Hematopoietic multipotent progenitor cell treated with erythropoietin and hydrocortisone succinate and interleukin-3 and kit ligand, for 6 days (in vitro differentiated cells): ENCODE measurements around the gene DOK7.
A peak's percentile ranks its signal among the peaks of the same experiment; 100 is the strongest.

Source experiments
- DNase-seq: peaks from one replicate; pipeline ENCODE4 v3.0.0-alpha.2; 2015

Gene DOK7, protein sequence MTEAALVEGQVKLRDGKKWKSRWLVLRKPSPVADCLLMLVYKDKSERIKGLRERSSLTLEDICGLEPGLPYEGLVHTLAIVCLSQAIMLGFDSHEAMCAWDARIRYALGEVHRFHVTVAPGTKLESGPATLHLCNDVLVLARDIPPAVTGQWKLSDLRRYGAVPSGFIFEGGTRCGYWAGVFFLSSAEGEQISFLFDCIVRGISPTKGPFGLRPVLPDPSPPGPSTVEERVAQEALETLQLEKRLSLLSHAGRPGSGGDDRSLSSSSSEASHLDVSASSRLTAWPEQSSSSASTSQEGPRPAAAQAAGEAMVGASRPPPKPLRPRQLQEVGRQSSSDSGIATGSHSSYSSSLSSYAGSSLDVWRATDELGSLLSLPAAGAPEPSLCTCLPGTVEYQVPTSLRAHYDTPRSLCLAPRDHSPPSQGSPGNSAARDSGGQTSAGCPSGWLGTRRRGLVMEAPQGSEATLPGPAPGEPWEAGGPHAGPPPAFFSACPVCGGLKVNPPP

DNA sequence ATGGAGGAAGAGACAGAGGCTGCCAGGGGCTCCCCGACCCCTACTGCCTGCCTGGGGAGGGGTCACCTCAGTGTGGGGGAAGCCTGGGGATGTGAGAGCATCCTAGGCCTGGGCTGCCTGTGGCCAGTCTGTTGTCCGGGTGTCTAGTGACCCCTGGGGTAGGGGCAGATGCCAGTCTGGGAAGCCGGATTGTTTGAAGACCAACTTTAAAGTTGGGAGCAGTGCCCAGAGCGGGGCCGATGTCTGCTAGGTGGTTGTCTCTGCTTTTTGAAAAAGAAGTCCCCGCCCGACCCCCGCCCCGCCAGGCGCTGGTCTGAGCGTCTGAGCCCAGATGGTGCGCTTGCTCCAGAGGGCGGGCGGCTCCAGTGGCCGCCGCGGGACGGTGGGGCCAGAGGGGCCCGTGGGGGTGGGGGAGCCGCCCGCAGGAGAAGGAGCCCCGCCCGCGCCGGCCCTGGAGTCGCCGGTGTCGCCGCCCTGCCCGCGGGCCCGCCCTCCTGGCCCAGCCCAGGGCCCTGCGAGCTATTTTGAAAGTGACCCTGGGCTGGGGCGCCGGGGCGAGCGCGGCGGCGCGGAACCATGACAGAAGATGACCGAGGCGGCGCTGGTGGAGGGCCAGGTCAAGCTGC lies at the start of gene DOK7:
DOK7 (plus strand) TSS at position 517 of the 626 bp plus-strand sequence; CDS start at position 587, 70 bp downstream.
- DNase-seq: peak; percentile 22

DNA sequence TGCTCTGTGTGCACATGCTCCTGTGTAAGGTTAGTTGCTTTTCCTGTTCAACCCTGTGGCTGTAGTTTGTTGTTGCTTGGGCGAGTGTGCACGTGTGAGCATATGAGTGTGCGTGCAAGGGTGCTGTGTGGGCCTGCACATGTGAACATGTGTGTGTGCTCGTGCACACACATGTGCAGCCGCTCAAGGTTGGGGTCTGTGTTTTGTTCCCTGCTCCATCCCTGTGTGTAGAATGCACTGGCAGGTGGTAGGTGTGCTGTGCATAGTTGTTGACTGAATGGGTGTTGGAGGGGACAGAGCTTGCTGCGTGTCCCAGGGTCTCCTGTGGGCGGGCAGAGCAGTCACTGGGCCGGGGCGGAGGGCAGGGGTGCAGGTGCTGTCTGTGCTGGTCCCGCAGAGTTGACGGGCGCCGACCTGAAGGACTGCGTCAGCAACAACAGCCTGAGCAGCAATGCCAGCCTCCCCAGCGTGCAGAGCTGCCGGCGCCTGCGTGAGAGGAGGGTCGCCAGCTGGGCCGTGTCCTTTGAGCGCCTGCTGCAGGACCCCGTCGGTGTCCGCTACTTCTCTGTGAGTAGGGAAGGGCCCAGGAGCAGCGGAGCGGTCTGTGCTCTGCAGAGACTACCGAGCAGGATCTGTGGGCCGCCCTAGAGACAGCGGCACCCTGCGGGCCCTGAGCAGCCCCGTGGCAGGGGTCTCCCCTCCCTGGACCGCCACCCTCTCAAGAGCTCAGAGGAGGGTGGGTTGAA lies 49.3 kb upstream of the DOK7 start:
- DNase-seq: no peak

DNA sequence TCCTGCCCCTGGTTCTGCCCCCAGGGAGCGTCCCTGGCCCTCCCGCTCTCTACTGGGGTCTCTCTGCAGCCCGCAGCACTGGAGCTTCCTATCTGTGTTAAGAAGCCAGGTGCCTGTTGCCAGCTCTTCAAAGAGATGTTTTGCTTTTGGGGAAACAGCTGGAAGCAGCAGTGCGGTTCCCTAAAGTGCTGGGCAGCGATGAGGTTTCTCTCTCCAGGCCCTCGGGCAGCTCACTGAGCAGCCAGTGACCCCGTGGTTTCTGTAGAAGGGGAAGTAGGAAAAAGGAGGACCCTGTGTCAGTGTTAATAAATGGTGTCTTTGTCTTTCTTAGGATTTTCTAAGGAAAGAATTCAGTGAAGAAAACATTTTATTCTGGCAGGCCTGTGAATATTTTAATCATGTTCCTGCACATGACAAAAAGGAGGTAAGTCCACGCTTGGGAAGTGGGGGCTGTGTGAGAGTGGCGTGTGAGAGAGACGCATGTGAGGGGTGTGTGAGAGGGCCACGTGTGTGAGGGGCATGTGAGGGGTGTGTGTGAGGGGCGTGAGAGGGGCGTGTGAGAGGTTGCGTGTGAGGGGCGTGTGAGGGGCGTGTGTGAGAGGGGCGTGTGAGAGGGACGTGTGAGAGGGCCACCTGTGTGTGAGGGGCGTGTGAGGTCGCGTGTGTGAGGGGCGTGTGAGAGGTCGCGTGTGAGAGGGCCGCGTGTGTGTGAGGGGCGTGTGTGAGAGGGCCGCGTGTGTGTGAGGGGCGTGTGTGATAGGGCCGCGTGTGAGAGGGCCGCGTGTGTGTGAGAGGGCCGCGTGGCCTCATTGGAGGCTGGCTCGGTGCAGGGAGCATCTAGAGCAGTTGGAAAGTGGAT lies 48.5 kb upstream of the DOK7 start:
- DNase-seq: peak; percentile 39

DNA sequence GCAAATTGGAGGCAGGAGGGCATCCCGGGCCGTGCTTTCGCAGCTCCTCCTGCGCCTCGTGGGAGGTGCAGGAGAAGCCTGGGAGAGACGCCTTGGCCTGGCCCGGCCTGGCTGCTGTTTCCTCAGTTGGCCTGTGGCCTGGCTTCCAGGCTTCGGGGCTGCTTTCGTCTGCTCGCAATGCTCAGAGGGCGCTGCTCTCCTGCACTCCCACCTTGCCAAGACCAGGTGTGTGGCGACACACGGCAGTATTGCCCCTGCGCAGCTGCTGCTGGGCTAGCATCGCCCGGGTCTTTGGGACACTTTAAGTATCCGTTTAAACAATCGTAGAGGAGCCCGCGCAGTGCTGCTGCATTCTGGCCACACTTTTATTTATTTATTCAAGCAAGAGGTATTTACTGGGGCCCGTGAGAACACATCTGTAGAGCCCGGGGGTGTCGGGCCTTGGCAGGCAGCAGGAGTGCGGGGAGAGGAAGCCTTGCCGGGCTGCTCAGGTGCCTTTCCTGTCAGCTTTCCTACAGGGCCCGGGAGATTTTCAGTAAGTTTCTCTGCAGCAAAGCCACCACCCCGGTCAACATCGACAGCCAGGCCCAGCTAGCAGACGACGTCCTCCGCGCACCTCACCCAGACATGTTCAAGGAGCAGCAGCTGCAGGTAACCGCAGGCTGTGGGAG lies 47.5 kb upstream of the DOK7 start:
- DNase-seq: no peak

DNA sequence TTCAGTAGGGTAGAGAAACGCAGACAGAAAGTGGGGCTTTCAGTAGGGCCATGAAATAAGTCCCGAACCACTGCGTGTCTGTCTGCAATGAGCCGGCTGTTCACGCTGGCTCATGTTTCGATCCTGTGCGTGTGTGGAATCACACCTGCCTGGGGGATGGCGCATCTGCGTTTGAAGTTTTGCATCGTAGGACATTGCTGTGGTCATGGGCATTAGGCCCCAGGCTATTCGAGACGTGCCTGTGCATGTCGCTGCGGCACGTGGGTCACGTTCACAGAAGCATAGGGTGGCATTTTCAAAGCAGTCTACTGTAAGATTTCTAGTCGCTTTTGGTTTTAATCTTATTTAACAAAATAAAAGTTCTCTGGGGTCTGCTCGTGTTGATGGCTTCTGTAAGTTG lies 46.8 kb upstream of the DOK7 start:
- no peak for DNase-seq

DNA sequence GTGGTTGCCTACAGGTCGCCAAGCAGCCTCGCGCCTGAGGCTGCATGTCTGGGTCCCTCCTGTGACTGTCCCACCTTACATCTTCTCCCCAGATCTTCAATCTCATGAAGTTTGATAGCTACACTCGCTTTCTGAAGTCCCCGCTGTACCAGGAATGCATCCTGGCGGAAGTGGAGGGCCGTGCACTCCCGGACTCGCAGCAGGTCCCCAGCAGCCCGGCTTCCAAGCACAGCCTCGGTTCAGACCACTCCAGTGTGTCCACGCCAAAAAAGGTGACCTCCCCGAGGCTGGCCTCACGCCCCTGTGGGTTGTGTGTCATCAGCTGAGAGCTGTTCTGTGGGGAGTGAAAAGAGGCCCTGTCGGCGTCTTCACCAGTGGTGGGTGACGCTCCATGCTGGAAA lies 46.3 kb upstream of the DOK7 start:
- DNase-seq: no peak

DNA sequence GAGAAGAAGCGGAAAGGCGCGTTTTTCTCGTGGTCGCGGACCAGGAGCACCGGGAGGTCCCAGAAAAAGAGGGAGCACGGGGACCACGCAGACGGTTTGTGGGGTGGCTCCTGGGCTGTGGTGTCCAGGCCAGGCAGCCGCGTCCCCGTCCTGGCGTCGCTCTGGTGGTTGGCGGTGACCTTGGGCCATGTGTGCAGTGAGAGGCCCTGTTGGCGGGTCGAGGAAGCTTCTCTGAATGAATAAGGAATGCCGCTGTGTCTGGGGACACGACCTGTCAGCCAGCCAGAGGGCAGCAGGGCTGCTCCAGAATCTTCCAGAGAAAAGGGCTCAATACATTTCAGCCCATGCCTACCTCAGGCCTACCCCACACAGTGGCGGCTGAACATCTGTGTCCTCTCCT lies 45.7 kb upstream of the DOK7 start:
- no peak for DNase-seq

DNA sequence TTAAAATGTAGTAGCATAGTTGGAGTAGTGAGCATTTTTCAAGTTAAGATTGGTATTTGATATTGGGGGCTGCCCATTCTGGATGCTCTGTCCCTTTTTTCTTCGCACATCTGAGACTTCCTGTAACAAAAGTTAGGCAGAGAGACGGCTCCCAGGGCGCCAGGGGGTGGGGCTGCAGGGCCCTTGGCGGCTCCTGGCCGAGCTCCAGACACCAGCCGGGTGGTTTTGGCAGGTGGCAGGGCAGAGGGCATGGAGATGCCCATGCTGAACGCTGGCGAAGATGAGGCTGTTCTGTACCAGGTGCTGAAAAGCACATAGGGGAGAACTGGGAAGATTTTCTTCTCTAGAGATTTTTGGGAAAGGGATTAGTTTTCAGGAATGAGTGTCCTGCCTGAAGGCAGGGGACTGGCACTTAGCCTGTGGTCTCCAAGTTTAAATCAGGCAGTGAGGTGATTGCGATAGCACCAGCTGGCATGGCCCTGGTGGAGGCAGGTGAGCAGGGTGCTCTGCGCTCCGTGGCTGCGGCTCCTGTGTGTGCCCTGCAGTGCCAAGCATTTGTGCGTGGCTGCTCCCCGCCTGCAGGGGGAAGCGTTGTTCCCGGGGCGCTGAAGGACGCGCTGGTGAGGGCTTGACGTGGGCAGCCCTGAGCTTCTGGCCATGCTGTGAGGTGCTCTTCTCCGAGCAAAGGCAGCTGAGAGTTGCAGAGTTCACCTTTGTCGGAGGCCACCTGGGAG lies 44.9 kb upstream of the DOK7 start:
- DNase-seq: no peak

DNA sequence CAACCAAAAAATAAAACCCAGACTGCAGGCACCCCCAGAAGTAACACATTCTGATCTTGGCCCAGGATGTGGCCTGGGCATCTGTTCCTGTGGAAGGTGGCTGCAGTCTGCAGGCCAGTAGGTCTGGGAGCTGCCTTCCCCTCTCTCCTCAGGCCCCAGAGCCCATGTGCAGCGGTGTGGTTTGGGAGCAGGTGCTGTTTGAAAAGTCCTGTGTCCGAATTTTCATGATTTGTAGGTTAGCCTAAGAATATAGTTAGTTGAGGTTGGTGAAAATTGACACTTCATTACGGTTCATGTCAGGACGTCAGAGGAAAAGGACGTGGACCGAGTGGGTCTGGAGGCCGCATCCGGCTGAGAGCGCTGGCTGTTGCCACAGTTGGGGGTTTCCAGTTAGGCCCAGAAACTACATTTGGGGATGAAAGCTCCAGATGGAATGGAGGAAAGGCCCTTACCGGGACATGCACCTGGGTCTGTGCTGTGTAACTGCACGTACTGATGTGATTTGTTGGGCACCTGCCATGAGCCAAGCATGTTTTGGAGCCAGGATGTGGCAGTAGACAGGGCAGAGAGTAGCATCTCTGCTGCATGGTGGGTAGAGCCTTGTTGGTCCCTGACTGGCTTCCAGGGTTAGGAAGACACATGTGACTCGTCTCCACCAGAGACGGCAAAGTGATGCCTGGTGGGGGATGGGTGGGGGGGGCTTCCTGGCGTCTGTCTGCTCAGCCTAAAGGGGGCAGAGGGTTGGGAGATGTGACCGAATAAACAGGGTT lies 43.1 kb upstream of the DOK7 start:
- DNase-seq: no peak

DNA sequence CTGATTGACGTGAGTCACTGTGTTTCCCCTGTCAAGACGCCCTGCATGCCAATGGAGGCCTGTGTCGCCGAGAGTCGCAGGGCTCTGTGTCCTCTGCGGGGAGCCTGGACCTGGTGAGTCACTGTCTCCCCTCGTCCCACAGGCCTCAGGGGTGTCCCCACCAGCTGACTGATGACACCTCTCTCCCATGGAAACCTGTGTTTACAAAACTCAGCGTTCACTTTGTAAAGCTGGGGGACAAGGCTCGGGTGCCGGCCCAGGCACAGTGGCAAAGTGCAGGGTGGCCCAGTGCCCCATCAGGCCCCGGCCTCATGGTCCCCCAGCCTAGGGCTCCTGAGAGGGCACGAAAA lies 42.5 kb upstream of the DOK7 start:
- DNase-seq: no peak

DNA sequence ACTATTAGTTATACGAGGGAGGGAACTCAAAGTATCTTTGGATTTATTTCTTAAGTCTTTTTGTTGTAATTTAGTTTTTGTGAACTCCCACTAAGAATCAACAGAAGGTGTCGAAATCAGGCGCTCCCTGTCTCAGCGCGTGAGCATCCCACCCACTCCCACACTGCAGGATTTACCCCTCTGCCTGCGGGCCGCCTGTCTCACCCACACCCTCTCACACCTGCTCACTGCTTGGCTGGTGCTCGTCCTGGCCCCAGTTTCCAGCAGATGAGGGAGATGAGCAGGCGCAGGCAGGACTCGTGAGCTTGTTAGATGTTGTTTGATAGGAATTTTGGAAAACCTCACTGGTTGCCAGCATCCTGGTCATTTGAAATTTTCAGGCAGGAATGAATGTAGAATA lies 42.1 kb upstream of the DOK7 start:
- no peak for DNase-seq

DNA sequence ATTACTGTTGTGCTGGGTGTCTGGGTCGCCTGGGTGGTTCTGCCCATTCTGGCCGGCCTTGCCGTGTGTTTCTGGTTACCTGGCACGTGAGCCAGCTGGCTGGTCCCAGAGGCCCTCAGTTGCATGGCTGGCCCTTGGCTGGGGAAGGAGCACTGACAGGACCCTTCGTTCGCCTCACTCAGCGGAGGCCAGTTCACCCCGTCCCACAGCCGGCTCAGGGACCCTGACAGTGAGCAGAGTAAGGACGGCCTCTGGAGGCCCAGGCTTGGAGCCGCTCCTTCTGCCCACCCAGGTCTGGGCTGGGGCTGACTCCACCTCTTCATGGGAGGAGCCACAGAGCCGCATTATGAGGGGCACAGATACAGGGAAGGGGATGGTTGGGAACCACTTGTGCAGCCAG lies 41.6 kb upstream of the DOK7 start:
- DNase-seq: no peak

DNA sequence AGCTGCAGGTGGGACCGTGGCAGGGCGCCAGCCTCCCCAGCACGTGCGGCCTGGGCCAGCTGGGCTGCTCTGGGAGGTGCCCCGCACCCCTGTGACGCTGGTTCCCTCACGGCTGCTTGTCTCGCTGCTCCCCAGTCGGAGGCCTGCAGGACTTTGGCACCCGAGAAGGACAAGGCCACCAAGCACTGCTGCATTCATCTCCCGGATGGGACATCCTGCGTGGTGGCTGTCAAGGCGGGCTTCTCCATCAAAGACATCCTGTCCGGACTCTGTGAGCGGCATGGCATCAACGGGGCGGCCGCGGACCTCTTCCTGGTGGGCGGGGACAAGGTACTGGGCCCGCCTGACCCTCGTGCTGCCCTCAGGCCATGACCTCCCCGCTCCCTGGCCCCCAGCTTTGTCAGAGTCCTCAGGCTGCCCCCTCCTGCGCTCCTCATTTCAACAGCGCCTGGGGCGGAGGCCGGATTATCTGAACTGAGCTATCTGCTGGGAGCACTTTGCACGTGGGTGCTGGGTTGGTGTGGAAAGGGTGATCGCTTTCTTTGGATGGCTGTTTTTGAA lies 40.8 kb upstream of the DOK7 start:
- DNase-seq: no peak

DNA sequence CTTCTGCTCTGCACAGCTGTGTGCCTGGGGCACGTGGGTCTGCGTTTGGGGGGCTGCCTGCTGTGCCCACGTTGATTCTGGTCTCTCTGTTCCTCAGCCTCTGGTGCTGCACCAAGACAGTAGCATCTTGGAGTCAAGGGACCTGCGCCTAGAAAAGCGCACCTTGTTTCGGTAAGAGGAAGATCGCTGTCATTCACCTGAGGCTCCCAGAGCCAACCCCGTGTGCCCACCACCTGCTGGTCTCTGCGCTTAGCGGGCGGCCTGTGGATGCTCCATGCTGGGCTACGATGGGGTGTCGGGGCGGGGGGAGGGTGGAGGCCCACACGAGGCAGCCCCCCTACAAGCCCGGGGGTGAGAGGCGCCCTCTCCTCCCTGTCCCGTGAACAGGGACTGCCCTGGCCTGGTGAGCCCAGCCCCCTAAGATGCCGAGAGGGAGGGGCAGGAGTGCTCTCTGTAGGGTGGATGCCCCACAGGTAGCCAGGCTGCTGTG lies 40.3 kb upstream of the DOK7 start:
- no peak for DNase-seq

DNA sequence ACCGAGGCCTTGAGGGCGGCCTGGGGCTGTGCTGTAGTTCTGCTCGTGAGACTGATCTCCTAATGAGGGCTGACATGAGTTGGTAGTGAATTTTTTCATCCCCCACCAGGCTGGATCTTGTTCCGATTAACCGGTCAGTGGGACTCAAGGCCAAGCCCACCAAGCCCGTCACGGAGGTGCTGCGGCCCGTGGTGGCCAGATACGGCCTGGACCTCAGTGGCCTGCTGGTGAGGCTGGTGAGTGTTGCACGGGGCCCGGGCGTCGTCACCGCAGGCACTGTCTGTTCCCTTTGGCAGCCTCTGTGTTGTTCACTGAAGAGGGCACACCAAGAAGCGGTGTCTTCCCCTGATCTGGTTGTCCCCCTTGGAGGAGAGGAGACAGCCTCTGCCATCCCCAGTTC lies 39.7 kb upstream of the DOK7 start:
- no peak for DNase-seq

DNA sequence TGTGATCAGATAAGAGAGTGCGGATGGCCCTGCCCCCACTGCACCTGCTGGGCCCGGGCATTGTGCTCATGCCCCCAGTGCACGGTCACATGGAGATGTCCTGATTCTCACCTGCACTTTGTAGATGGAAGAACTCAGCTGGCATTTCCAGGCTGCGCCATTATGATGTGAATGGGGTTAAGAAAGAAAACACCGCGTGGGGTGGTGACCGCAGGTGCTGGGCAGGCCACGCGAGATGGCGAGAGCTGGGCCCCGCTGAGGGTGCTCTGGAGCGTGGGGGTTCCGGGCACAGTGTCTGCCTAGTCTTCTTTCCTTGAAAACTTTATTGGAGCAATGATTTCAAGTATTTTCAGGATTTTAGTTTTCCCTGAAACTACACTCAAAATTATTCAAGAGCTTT lies 39.2 kb upstream of the DOK7 start:
- DNase-seq: no peak

DNA sequence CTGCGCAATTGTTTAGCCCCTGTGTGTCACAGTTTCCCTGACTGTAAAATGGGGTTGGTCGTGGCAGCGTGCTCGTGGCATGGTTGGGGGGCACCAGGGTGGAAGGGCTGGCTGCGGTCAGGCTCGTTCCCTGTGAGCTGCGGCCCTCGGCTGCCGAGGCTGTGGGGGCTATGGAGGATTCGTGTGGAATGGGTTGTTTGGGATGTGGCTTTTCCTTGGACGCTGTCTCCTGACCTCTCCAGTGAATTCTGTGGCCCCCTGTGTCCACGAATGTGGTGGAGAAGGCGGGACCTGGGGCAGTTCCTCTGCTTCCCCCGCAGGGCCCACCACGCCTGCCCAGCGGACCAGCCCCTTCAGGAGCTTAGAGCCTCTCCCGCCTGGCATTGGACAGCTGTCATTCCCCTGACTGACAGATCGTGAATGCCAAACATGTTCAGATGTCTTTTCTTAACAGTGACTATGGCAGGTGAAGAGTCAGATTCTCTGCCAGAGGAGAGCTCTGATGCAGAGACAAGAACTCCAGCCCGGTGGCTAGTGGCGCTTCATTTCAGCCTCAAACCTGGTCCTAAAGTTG lies 38.5 kb upstream of the DOK7 start:
- no peak for DNase-seq

DNA sequence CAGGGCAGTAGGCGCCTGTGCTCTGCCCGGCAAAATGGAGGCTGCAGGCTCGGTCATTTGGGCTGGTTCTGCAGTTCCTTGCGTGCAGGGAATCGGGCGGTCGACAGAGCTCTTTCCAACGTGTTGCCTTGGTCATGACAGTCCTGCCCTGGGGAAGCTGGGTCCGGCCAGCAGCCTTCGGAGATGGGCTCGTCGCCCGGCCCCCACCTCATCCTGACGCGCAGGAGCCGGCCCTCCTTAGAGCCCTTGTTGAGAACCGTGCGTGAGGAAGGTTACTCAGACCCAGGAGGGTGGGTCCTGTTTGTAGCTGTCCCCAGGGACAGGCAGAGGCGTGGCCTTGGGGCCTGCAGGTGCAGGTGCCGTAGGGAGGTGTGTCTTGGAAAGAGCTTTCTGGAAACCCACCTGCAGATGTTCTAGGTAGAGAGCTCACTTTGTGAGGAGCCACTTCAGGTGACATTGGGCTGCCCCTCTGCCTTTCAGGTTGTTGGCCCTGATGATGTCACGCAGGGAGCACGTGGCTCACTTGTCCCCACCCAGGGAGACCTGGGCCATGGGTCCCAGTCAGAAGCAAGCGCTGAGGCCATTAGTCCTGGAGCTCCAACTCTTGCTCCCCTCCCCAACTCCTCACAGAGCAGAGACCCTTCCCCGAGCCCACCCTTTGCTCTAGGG lies 36.5 kb upstream of the DOK7 start:
- DNase-seq: no peak

DNA sequence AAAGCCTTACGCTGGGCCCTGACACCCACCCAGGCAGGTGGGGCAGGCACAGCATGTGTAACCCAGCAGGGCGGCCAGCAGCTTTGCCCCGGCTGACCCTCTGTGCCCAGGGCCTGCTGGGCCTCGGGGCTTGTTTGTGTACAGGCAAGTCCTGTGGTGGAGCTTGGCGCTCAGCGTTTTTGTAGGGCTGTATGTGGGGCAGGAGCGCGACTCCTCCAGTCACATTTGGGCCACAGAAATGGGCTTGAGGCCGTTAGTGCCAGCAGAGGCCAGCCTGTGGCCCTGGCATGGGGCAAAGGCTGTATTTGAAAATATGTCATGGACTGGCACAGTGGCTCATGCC lies 36.0 kb upstream of the DOK7 start:
- DNase-seq: no peak
